Sigmoid colon (tissue), 3 donors: ENCODE measurements around the gene KLHL12.

Source experiments
- CTCF ChIP-seq, 4 experiments: fragments of 450-650 bp in 3 of 4; fragments of 200-600 bp in 1 of 4; IDR thresholded peaks; one replicate each; pipeline ENCODE4 v1.5.1; 2016 to 2019; ENCODE audit warnings: antibody characterized with exemption in 4 of 4, mild to moderate bottlenecking in 3 of 4, moderate library complexity in 2 of 4
- POLR2A ChIP-seq, 2 donors: fragments of 450-650 bp; IDR thresholded peaks; one replicate each; pipeline ENCODE4 v1.6.1; 2016; ENCODE audit warnings: antibody characterized with exemption in 2 of 2, mild to moderate bottlenecking in 2 of 2, moderate library complexity in 2 of 2

DNA sequence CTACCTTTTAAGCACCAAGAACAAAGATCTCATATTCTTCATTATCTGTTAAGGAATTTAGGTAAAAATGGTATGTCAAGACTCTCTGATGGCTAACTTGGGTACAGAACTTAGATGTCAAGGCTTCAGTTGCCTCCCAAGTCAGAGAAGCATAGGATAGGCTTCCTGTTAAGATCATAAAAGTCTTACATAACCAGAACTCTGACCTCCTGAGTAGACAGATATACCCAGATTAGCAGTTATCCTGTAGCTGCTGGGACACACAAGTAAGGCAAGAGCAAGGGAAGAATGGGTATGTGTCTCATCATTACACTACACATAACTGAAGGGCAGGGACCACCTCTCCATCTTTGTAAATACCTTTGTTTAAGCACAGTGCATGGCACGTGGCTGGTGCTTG, 15.4 kb upstream of the KLHL12 start:
- TF ChIP-seq POLR2A (IDR thresholded peaks at IDR 0.05) (no peak), CTCF (IDR thresholded peaks at IDR 0.05) (no peak)
